ENCODE data around the gene MDH2. TPM values are rescaled to one million over a fixed set of nuclear protein-coding genes. Genes with fewer than 3 reads are reported as not detected.

Gene MDH2
- total RNA-seq, 1 donor from 2014 or later, result 109 TPM

GRCh38 chr7:76060842-76061241 lies 12.9 kb downstream of the MDH2 start:
- H3K4me1 Mint-ChIP-seq (ENCODE audit: unreplicated experiment), result no peaks in the 10 kb centered on the region
- peaks cover 13% of the 10 kb centered on the region for H3K27me3 Mint-ChIP-seq (ENCODE audit: unreplicated experiment)
- no peak for DNase-seq (ENCODE audit: low spot score)

GRCh38 chr7:76062254-76062653 lies 14.3 kb downstream of the MDH2 start:
- no peak for TF ChIP-seq CTCF (IDR thresholded peaks at IDR 0.05; ENCODE audit: unreplicated experiment)
- Mint-ChIP-seq H3K9me3 (ENCODE audit: unreplicated experiment) (peaks cover 4% of the 10 kb centered on the region), H3K36me3 (ENCODE audit: low read depth, unreplicated experiment) (peaks cover 35% of the 10 kb centered on the region), H3K27me3 (ENCODE audit: unreplicated experiment) (peaks cover 13% of the 10 kb centered on the region), H3K4me3 (ENCODE audit: unreplicated experiment) (peak overlapping the region; percentile 73), H3K27ac (ENCODE audit: unreplicated experiment) (peak overlapping the region; percentile 48), H3K4me1 (ENCODE audit: unreplicated experiment) (no peaks in the 10 kb centered on the region)
- DNase-seq (ENCODE audit: low spot score), result no peak

More at GRCh38 chr7:76060842-76061241, 12.9 kb downstream of the MDH2 start:
- H3K4me3 Mint-ChIP-seq (ENCODE audit: unreplicated experiment), result no peak overlapping the region
- TF ChIP-seq CTCF (IDR thresholded peaks at IDR 0.05; ENCODE audit: unreplicated experiment), result no peak
- H3K27ac Mint-ChIP-seq (ENCODE audit: unreplicated experiment), result no peak overlapping the region
- H3K9me3 Mint-ChIP-seq (ENCODE audit: unreplicated experiment), result no peaks in the 10 kb centered on the region
- peaks cover 25% of the 10 kb centered on the region for H3K36me3 Mint-ChIP-seq (ENCODE audit: low read depth, unreplicated experiment)

- peak overlapping the region; percentile 73 for H3K4me3 Mint-ChIP-seq (ENCODE audit: unreplicated experiment)
- H3K9me3 Mint-ChIP-seq (ENCODE audit: unreplicated experiment), result peaks cover 4% of the 10 kb centered on the region
- no peaks in the 10 kb centered on the region for H3K4me1 Mint-ChIP-seq (ENCODE audit: unreplicated experiment)
- H3K27me3 Mint-ChIP-seq (ENCODE audit: unreplicated experiment), result peaks cover 13% of the 10 kb centered on the region
- H3K36me3 Mint-ChIP-seq (ENCODE audit: low read depth, unreplicated experiment), result peaks cover 32% of the 10 kb centered on the region
- no peak overlapping the region for H3K27ac Mint-ChIP-seq (ENCODE audit: unreplicated experiment)
- DNase-seq (ENCODE audit: low spot score), result no peak
- TF ChIP-seq CTCF (IDR thresholded peaks at IDR 0.05; ENCODE audit: unreplicated experiment), result no peak
Observed at GRCh38 chr7:76063114-76063513, 15.2 kb downstream of the MDH2 start.

GRCh38 chr7:76063525-76063924 lies 15.6 kb downstream of the MDH2 start:
- peaks cover 13% of the 10 kb centered on the region for H3K27me3 Mint-ChIP-seq (ENCODE audit: unreplicated experiment)
- H3K4me3 Mint-ChIP-seq (ENCODE audit: unreplicated experiment), result peak overlapping the region; percentile 37
- peaks cover 4% of the 10 kb centered on the region for H3K9me3 Mint-ChIP-seq (ENCODE audit: unreplicated experiment)
- no peak for DNase-seq (ENCODE audit: low spot score)
- TF ChIP-seq CTCF (IDR thresholded peaks at IDR 0.05; ENCODE audit: unreplicated experiment), result no peak
- no peak overlapping the region for H3K27ac Mint-ChIP-seq (ENCODE audit: unreplicated experiment)
- peaks cover 32% of the 10 kb centered on the region for H3K36me3 Mint-ChIP-seq (ENCODE audit: low read depth, unreplicated experiment)
- no peaks in the 10 kb centered on the region for H3K4me1 Mint-ChIP-seq (ENCODE audit: unreplicated experiment)

GRCh38 chr7:76064208-76064970 lies 16.5 kb downstream of the MDH2 start:
- Mint-ChIP-seq H3K27ac (ENCODE audit: unreplicated experiment) (no peak overlapping the region), H3K4me3 (ENCODE audit: unreplicated experiment) (no peak overlapping the region), H3K4me1 (ENCODE audit: unreplicated experiment) (no peaks in the 10 kb centered on the region), H3K36me3 (ENCODE audit: low read depth, unreplicated experiment) (peaks cover 32% of the 10 kb centered on the region), H3K9me3 (ENCODE audit: unreplicated experiment) (peaks cover 4% of the 10 kb centered on the region), H3K27me3 (ENCODE audit: unreplicated experiment) (peaks cover 13% of the 10 kb centered on the region)
- no peak for DNase-seq (ENCODE audit: low spot score)
- no peak for TF ChIP-seq CTCF (IDR thresholded peaks at IDR 0.05; ENCODE audit: unreplicated experiment)
